Mucosa of descending colon (tissue), 3 donors: ENCODE results near the gene DAZL. TPM values are rescaled to one million over a fixed set of nuclear protein-coding genes. Genes with fewer than 3 reads are reported as not detected.

ENCODE experiments used
- ATAC-seq: fragments of 200-7000 bp; cut with Tn5 transposase; one replicate; pipeline ENCODE4 v1.9.1; 2020; ENCODE audit warnings: mild to moderate bottlenecking, moderate library complexity
- DNase-seq, 3 donors: peaks; one replicate each; pipeline ENCODE4 v3.0.0-alpha.2; 2020
- H3K36me3 ChIP-seq: fragments of 200-600 bp; one replicate; pipeline ENCODE4 v1.8.0; 2021; ENCODE audit warnings: low read depth, mild to moderate bottlenecking
- H3K4me1 ChIP-seq: fragments of 200-600 bp; one replicate; pipeline ENCODE4 v1.8.0; 2021; ENCODE audit warnings: low read depth, mild to moderate bottlenecking
- H3K4me3 ChIP-seq: fragments of 200-600 bp; one replicate; pipeline ENCODE4 v1.8.0; 2021; ENCODE audit warnings: mild to moderate bottlenecking
- H3K9me3 ChIP-seq: fragments of 200-600 bp; one replicate; pipeline ENCODE4 v1.8.0; 2021; ENCODE audit warnings: mild to moderate bottlenecking
- intact Hi-C, 2 donors: fragments of 100-400 bp; cut with DNase I in 1 of 2; cut with micrococcal nuclease in 1 of 2; formaldehyde crosslinking; loops; one replicate each; pipeline versions ENCODE4 v1.11.0 to v1.11.1; 2022; cut with DNase I, micrococcal nuclease
- total RNA-seq, 3 donors: library from RNA; stranded (reverse); fragmentation: NEBNext Ultra II Directional in 2 of 3; extraction: Animal tissue kit (Norgen Biotek cat#: 25700) in 2 of 3; gene quantifications; one replicate each; pipeline versions ENCODE4 v1.2.1 to v1.2.4, GENCODE V29; 2021 to 2023
- TF ChIP-seq, protein P1 (sequence below): fragments of 200-600 bp; IDR thresholded peaks from one replicate; pipeline ENCODE4 v1.8.0; 2022; ENCODE audit warnings: antibody characterized with exemption, mild to moderate bottlenecking
- donor health status: DM: no; HTN: no; CAD: no; lungs with moderate emphysema.
- donor health status: DM: no; HTN: no; CAD: no.
- donor health status: DM: no; HTN: yes; CAD: no.

DAZL gene
- total RNA-seq, 3 donors from 2014 or later: 0.22 TPM; not detected in 2

DNA sequence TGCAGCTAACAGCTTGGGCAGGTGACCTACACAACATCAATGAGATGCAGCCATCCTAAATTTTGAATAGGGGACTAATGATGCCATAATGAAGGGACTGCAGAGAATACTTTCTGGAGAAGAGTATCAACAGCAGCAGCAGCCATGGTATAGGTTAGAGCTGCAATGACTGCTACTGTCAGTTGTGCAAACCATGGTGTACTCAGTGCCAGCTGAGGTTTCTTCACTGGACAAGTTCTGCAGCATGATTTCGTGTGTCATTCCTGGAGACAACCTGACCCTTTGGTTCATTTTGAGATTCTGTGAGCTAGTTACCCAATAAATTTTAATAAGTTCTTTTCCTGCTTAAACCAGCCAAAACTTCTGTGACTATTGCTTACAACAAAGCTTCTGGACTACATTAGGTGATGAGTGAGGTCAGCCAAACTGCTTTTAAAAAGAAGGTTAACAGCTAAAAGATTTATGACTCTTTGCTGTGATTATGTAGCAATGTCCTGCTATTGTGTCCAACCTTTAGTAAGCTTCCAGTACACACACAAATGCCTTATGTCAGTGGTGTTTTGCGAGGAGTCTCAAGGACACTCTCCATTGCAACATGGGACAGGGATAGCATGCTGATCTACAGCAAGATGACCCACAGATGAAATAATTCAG, 4.8 kb upstream of the DAZL start:
- H3K9me3 ChIP-seq: no peaks in the 10 kb centered on the region
- intact Hi-C loops: no loop called here

DNA sequence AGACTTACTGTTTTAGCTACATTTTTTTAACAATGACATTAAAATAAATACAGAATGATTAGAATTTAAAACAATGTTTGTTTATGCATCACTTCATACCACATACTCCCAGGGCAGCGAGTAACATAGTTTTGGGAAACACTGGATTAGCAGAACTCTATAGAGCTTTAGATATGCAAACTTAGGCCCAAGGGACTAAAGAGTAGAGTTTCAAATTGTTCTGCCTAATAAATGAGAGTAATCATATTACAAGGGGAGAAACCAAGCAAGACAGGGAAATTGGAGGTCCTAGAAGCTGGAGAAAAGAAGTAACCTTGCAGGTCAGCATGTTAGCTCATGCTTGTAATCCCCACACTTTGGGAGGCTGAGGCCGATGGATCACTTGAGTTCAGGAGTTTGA, 3.6 kb upstream of the DAZL start:
- Histone ChIP-seq H3K4me3 (no peak overlapping the region), H3K36me3 (no peaks in the 10 kb centered on the region), H3K4me1 (no peaks in the 10 kb centered on the region), H3K9me3 (no peaks in the 10 kb centered on the region)
- TF ChIP-seq, protein P1, sequence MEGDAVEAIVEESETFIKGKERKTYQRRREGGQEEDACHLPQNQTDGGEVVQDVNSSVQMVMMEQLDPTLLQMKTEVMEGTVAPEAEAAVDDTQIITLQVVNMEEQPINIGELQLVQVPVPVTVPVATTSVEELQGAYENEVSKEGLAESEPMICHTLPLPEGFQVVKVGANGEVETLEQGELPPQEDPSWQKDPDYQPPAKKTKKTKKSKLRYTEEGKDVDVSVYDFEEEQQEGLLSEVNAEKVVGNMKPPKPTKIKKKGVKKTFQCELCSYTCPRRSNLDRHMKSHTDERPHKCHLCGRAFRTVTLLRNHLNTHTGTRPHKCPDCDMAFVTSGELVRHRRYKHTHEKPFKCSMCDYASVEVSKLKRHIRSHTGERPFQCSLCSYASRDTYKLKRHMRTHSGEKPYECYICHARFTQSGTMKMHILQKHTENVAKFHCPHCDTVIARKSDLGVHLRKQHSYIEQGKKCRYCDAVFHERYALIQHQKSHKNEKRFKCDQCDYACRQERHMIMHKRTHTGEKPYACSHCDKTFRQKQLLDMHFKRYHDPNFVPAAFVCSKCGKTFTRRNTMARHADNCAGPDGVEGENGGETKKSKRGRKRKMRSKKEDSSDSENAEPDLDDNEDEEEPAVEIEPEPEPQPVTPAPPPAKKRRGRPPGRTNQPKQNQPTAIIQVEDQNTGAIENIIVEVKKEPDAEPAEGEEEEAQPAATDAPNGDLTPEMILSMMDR: no peak
- ATAC-seq (no peak), DNase-seq (no peak)
- intact Hi-C loops: no loop called here

More for the DNA sequence above, 4.8 kb upstream of the DAZL start:
- TF ChIP-seq, protein P1: no peak
- no peaks in the 10 kb centered on the region for H3K4me1 ChIP-seq
- ATAC-seq: no peak
- DNase-seq: no peak
- H3K36me3 ChIP-seq: no peaks in the 10 kb centered on the region
- H3K4me3 ChIP-seq: no peak overlapping the region

DNA sequence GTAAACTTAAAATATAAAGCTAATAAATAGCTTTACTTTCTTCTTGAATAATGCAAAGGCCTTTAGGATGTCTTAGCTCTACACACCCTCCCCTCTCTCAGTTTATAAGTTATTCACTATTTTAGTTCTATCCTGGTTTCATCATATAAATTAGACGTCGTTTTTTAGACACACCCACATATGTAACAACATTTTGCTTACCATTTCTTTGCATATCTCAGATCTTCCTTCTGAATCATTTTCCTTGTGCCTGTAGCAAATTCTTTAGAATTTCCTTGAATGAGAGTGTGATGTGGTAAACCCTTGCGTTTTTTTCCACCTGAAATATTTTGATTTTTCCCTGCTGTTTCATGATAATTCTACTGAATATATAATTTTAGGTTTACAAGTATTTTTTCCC, 2.5 kb upstream of the DAZL start:
- TF ChIP-seq, protein P1: no peak
- H3K9me3 ChIP-seq: no peaks in the 10 kb centered on the region
- DNase-seq: no peak
- intact Hi-C loops: no loop called here
- H3K36me3 ChIP-seq: no peaks in the 10 kb centered on the region
- no peak overlapping the region for H3K4me3 ChIP-seq
- no peak for ATAC-seq
- no peaks in the 10 kb centered on the region for H3K4me1 ChIP-seq

DNA sequence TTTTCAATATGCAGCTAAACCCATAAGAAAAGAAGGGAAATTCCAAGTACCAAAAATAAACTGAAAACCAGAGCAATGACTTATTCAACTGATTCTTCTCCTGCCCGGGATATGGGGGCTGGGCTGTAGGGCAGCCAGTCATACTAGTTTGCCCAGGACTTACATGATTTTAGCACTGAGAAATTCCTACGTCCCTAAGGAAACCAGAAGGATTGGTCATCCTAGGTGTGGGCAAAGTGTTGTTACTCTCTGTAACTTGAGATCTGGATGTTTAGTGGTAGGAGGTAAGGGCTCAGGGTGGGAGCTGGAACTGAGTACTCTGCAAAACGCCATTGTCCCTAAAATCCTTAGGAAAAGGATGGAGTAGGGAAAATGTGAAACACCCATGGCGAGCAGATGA, 1.2 kb upstream of the DAZL start:
- intact Hi-C loops: no loop called here
- H3K4me1 ChIP-seq: no peaks in the 10 kb centered on the region
- no peak for DNase-seq
- H3K36me3 ChIP-seq: no peaks in the 10 kb centered on the region
- TF ChIP-seq, protein P1: no peak
- ATAC-seq: no peak
- no peaks in the 10 kb centered on the region for H3K9me3 ChIP-seq
- no peak overlapping the region for H3K4me3 ChIP-seq

DNA sequence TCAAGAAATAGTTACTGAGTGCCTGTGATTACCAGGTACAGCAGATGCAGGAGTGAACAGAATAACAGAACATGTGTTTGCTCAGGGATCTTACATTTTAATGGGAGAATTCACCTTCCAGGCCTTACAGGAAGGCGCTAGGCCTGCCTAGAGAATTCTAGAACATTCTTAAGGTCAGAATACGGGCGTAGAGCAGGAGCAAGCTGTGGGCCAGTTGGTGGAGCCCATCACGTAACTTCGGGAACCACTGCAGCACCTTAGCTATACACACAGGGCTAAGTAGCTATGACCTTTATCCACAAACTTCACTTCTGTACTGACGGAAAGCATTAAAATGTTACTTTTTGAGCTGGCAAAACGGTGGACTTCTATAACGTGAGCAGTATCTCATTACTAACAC, 743 bp upstream of the DAZL start:
- intact Hi-C loops: no loop called here
- H3K4me1 ChIP-seq: no peaks in the 10 kb centered on the region
- no peak overlapping the region for H3K4me3 ChIP-seq
- no peaks in the 10 kb centered on the region for H3K9me3 ChIP-seq
- DNase-seq (no peak), ATAC-seq (no peak)
- TF ChIP-seq, protein P1: no peak
- H3K36me3 ChIP-seq: no peaks in the 10 kb centered on the region

DNA sequence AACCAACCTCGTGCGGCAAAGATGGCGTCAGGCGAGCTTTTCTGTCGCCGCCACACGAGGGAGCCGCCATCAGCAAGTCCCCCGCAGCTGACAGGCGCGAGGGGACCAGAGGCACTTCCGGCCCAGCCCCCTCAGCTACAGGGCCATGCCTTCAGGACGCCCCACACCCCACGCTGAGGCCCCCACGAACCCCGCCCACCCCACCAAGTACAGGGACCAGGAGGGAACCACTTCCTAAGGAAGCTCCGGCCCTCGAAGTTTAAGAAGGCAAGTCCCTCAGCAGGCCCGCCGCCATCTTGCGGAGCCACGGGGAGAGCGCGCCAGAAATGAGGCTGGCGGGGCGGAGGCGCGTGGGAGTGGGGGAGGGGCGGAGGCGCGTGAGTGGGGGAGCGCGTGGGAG, 790 bp downstream of the DAZL start:
- no peak for ATAC-seq
- no peak for DNase-seq
- intact Hi-C loops: loop anchor here in 1 of 2 donors (5.0 kb wide), 2 partner anchors 628 to 808 kb away; no protein-coding TSS in a partner anchor

More for the DNA sequence above, 790 bp downstream of the DAZL start:
- H3K4me3 ChIP-seq: no peak overlapping the region
- H3K4me1 ChIP-seq: no peaks in the 10 kb centered on the region
- no peaks in the 10 kb centered on the region for H3K36me3 ChIP-seq
- H3K9me3 ChIP-seq: no peaks in the 10 kb centered on the region
- TF ChIP-seq, protein P1: no peak
